K562 (cell line): ENCODE data around the gene ORAI3. TPM values are rescaled to one million over a fixed set of nuclear protein-coding genes. Genes with fewer than 3 reads are reported as not detected.
A peak's percentile ranks its signal among the peaks of the same experiment; 100 is the strongest.

Experiments
- E2F5 ChIP-seq: sonication (generic); formaldehyde crosslinking; IDR thresholded peaks from 2 replicates; pipeline ENCODE4 v1.8.0; 2022; ENCODE audit warnings: mild to moderate bottlenecking, missing genetic modification reagents
- EWSR1 ChIP-seq: fragments of 450-650 bp; IDR thresholded peaks from 2 replicates; pipeline ENCODE4 v1.6.1; 2018; ENCODE audit warnings: borderline replicate concordance, mild to moderate bottlenecking, low read depth, moderate library complexity; ENCODE audit not compliant: partially characterized antibody
- FOXA1 ChIP-seq: fragments of 450-650 bp; IDR thresholded peaks from 2 replicates; pipeline ENCODE4 v1.6.1; 2016; ENCODE audit warnings: mild to moderate bottlenecking, borderline replicate concordance
- FOXA3 ChIP-seq, 2 experiments: fragments of 450-650 bp in 1 of 2; sonication (generic) in 1 of 2; formaldehyde crosslinking; IDR thresholded peaks in 1 of 2; conservative IDR thresholded peaks in 1 of 2; 2 replicates each; pipeline versions ENCODE4 v1.4.0 to v1.8.0; 2020 to 2022; ENCODE audit warnings: mild to moderate bottlenecking in 2 of 2, missing genetic modification reagents in 1 of 2
- HMGXB4 ChIP-seq: sonication (generic); formaldehyde crosslinking; IDR thresholded peaks from 2 replicates; pipeline ENCODE4 v1.8.1; 2023; ENCODE audit warnings: mild to moderate bottlenecking, missing genetic modification reagents
- LARP7 ChIP-seq: fragments of 450-650 bp; IDR thresholded peaks from 2 replicates; pipeline ENCODE4 v1.6.1; 2016
- MEF2A ChIP-seq: IDR thresholded peaks from 2 replicates; pipeline ENCODE4 v1.6.1; 2011; ENCODE audit warnings: low read depth, mild to moderate bottlenecking, low read length, moderate library complexity; ENCODE audit not compliant: control insufficient read depth
- MEIS2 ChIP-seq: fragments of 450-650 bp; IDR thresholded peaks from 2 replicates; pipeline ENCODE4 v1.6.1; 2014; ENCODE audit warnings: mild to moderate bottlenecking; ENCODE audit not compliant: partially characterized antibody
- PRPF4 ChIP-seq: fragments of 200-400 bp; formaldehyde crosslinking; IDR thresholded peaks from one replicate; pipeline ENCODE4 v1.6.1; 2017; ENCODE audit warnings: low read length, low read depth, mild to moderate bottlenecking; ENCODE audit not compliant: insufficient read depth, poor library complexity, severe bottlenecking
- RREB1 ChIP-seq: fragments of 250-450 bp; sonication (Bioruptor Pico); IDR thresholded peaks from 2 replicates; pipeline ENCODE4 v1.4.0; 2020
- SRSF1 ChIP-seq: fragments of 200-400 bp; formaldehyde crosslinking; IDR thresholded peaks from 2 replicates; pipeline ENCODE4 v1.6.1; 2017; ENCODE audit warnings: mild to moderate bottlenecking, low read depth, low read length, moderate library complexity
- YY1 ChIP-seq, 3 experiments: IDR thresholded peaks; 2 replicates each; pipeline ENCODE4 v1.6.1; 2011; ENCODE audit warnings: low read length in 2 of 3, mild to moderate bottlenecking in 2 of 3, moderate library complexity in 2 of 3, borderline replicate concordance in 1 of 3, control low read depth in 1 of 3, low read depth in 1 of 3; ENCODE audit not compliant: insufficient read depth in 3 of 3, insufficient replicate concordance in 2 of 3, control insufficient read depth in 1 of 3, insufficient read length in 1 of 3; ENCODE audit errors: extremely low read depth in 1 of 3
- ZNF134 ChIP-seq: fragments of 250-450 bp; sonication (Bioruptor Pico); conservative IDR thresholded peaks from 2 replicates; pipeline ENCODE4 v1.4.0; 2020
- ZNF277 ChIP-seq: fragments of 250-450 bp; sonication (Bioruptor Pico); IDR thresholded peaks from 2 replicates; pipeline ENCODE4 v1.8.0; 2022; ENCODE audit warnings: inconsistent platforms, mild to moderate bottlenecking, moderate library complexity, borderline replicate concordance
- polyA plus RNA-seq, 8 experiments: library from polyadenylated mRNA; depleted of rRNA in 4 of 8; stranded (reverse) in 5 of 8; unstranded in 3 of 8; fragments of >200 nt; fragmentation: Nextera tagmentation in 2 of 8; fragmentation: Illumina TruSeq in 1 of 8; extraction: Ambion mirVana in 2 of 8; extraction: Trizol in 1 of 8; gene quantifications; 2 replicates each; pipeline versions ENCODE4 v1.2.1 to v1.2.3, GENCODE V29; 2011 to 2014; ENCODE audit warnings: inconsistent platforms in 1 of 8, missing spikeins in 1 of 8
- total RNA-seq, 7 experiments: library from RNA; depleted of rRNA in 6 of 7; stranded (reverse); fragments of >200 nt in 6 of 7; fragmentation: Illumina TruSeq in 2 of 7; extraction: Trizol in 2 of 7; gene quantifications; 2 replicates each; pipeline versions ENCODE4 v1.2.1 to v1.2.3, GENCODE V29; 2011 to 2021; ENCODE audit warnings: low replicate concordance in 1 of 7

The ORAI3 gene
- total and polyA plus RNA-seq, 9 of the 15 experiments (the other 6 are each of a cell fraction or from before 2014, with no cell fraction given), result 4.9 to 23.3 (median 14.1) TPM

GRCh38 chr16:30949650-30950515 lies 1.0 kb downstream of the ORAI3 start (continued):
- TF ChIP-seq RREB1, result peak; percentile 75
- TF ChIP-seq ZNF134, result no peak
- no peak for TF ChIP-seq HMGXB4 (CRISPR knock-in tag)
- TF ChIP-seq MEIS2, result no peak
- TF ChIP-seq YY1 (IDR thresholded peaks at IDR 0.05; ENCODE audit: borderline replicate concordance in 1 of 3, control insufficient read depth in 1 of 3, extremely low read depth in 1 of 3, insufficient read depth in 3 of 3, insufficient read length in 1 of 3, insufficient replicate concordance in 2 of 3, low read depth in 1 of 3, low read length in 2 of 3), result peak in 1 of 3 experiments; percentile 24
- no peak for TF ChIP-seq SRSF1
- no peak for TF ChIP-seq MEF2A
- no peak; the same call in 1 of the 2 replicates for TF ChIP-seq LARP7
- no peak for TF ChIP-seq FOXA3 (CRISPR knock-in tag; conservative IDR thresholded peaks at IDR 0.05 in 1 of 2, IDR thresholded peaks at IDR 0.05 in 1 of 2)
- TF ChIP-seq E2F5, result no peak
- no peak for TF ChIP-seq FOXA1
- no peak for TF ChIP-seq PRPF4
- TF ChIP-seq EWSR1, result no peak
- TF ChIP-seq ZNF277 (CRISPR knock-in tag), result no peak
